ENCODE results near the gene TRAPPC5.

The TRAPPC5 gene

DNA sequence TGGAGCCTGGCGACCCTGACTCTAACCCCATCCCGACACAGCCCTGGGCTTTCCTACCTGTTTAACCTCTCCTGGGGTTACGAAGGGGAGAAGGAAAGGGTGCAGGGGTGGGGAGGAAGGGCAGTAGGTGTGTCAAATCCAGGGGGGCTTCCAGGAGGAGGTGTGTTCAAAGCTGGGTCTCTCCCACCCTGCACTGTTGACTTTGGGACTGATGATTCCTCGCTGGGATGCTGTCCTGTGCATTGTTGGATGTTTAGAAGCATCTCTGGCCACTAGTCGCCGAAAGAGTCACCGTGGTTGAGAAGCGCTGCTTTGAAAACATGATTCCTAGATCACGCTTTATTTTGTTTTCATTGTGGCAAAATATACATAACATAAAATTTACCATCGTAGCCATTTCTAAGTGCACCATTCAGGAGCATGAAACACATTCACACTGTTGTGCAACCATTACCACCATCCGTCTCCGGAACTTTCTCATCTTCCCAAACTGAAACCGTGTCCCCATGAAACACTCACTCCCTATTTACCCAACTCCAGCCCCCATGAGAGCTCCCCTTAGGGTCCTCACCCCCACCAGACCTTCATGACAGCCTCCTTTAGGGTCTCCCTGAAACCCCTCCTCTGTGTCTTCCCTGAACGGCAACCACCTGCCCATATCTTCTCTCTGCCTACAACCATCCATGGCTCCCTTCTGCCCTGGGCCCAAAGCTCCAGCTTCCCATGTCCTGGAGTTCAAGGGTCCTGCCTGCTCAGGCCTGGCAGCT lies 25.7 kb downstream of the TRAPPC5 start:
- no peak overlapping the region for H3K9ac ChIP-seq (ENCODE audit: low read length)
- H3K27me3 ChIP-seq (replicated peaks; ENCODE audit: control insufficient read depth, insufficient read depth, low read length) = peaks cover 36% of the 10 kb centered on the region
- no peaks in the 10 kb centered on the region for H3K9me3 ChIP-seq (ENCODE audit: control insufficient read depth, low read length)
- no peak for DNase-seq (ENCODE audit: low read depth)
- H3K36me3 ChIP-seq (ENCODE audit: control insufficient read depth, insufficient read depth, low read length, severe bottlenecking) = no peaks in the 10 kb centered on the region
- H3K4me3 ChIP-seq (ENCODE audit: low read length) = no peak overlapping the region
- H3K4me1 ChIP-seq (ENCODE audit: control insufficient read depth, insufficient read depth, low read length) = no peaks in the 10 kb centered on the region

DNA sequence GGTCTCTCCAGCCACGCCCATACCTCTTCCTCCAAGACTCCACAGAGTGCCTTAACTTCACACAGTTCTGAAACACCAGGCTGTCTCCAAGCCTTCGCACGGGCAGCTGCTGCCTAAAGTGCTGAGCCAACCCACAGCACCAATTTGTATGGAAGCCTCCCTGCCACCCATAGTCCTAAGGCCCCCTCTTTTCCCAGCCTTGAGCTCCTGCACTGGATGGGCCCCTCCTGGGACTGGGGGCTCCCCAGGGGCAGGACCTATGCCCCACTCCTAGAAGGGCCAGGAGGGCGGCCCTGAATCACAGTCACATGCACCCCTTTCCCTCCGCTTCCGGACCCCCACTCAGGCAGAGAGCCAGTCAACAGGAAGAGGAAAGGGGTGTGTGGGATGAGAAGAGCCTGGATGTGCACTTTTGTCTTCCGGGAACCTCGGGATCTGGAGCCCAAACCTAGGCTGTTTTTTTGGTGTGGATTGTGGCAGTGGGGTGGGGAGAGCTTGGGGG lies 26.4 kb downstream of the TRAPPC5 start:
- DNase-seq (ENCODE audit: low read depth) = no peak
- no peak overlapping the region for H3K4me3 ChIP-seq (ENCODE audit: low read length)
- H3K9ac ChIP-seq (ENCODE audit: low read length) = no peak overlapping the region
- no peaks in the 10 kb centered on the region for H3K4me1 ChIP-seq (ENCODE audit: control insufficient read depth, insufficient read depth, low read length)
- H3K36me3 ChIP-seq (ENCODE audit: control insufficient read depth, insufficient read depth, low read length, severe bottlenecking) = no peaks in the 10 kb centered on the region
- no peaks in the 10 kb centered on the region for H3K9me3 ChIP-seq (ENCODE audit: control insufficient read depth, low read length)
- H3K27me3 ChIP-seq (replicated peaks; ENCODE audit: control insufficient read depth, insufficient read depth, low read length) = peaks cover 36% of the 10 kb centered on the region

DNA sequence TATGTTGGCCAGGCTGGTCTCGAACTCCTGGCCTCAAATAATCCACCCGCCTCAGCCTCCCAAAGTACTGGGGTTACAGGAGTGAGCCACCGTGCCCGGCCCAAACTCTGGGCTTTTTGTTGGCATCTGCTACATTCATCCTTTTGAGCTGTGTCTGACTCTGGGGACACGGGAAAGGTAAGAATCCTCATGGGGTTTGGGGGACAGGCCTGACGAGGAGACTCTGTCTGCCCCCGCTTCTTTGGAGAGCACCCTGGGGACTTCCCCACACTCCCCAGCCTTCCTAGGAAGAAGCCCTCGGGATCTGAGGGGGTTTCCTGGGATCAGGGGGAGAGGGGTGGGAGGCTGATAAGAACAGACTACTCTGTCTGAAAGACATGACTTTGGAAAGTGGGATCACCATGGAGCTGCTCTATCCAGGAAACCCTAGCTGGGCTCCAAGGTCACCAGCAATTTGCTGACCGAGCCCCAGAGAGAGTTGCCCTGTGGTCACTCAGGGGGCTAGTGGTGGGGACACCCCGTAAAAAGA lies 29.4 kb downstream of the TRAPPC5 start:
- no peaks in the 10 kb centered on the region for H3K4me1 ChIP-seq (ENCODE audit: control insufficient read depth, insufficient read depth, low read length)
- no peaks in the 10 kb centered on the region for H3K9me3 ChIP-seq (ENCODE audit: control insufficient read depth, low read length)
- H3K36me3 ChIP-seq (ENCODE audit: control insufficient read depth, insufficient read depth, low read length, severe bottlenecking) = no peaks in the 10 kb centered on the region
- peaks cover 25% of the 10 kb centered on the region for H3K27me3 ChIP-seq (replicated peaks; ENCODE audit: control insufficient read depth, insufficient read depth, low read length)
- DNase-seq (ENCODE audit: low read depth) = no peak
- H3K4me3 ChIP-seq (ENCODE audit: low read length) = no peak overlapping the region
- H3K9ac ChIP-seq (ENCODE audit: low read length) = no peak overlapping the region

DNA sequence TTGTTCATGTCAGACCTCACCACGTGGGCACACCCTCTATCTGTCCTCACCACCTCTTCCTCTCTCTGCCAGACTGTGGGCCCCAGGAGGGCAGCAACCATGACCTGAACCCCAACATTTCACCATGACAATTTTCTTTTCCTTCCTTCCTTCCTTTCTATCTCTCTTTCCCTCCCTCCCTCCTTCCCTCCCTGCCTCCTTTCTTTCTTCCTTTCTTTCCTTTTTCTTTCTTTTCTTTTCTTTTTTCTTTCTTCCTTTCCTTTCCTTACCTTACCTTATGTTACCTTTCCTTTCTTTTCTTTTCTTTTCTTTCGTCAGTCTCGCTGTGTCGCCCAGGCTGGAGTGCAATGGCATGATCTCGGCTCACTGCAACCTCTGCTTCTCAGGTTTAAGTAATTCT lies 30.0 kb downstream of the TRAPPC5 start:
- Histone ChIP-seq H3K9ac (ENCODE audit: low read length) (no peak overlapping the region), H3K4me1 (ENCODE audit: control insufficient read depth, insufficient read depth, low read length) (no peaks in the 10 kb centered on the region), H3K27me3 (replicated peaks; ENCODE audit: control insufficient read depth, insufficient read depth, low read length) (peaks cover 25% of the 10 kb centered on the region), H3K9me3 (ENCODE audit: control insufficient read depth, low read length) (no peaks in the 10 kb centered on the region), H3K36me3 (ENCODE audit: control insufficient read depth, insufficient read depth, low read length, severe bottlenecking) (no peaks in the 10 kb centered on the region), H3K4me3 (ENCODE audit: low read length) (no peak overlapping the region)
- DNase-seq (ENCODE audit: low read depth) = no peak

DNA sequence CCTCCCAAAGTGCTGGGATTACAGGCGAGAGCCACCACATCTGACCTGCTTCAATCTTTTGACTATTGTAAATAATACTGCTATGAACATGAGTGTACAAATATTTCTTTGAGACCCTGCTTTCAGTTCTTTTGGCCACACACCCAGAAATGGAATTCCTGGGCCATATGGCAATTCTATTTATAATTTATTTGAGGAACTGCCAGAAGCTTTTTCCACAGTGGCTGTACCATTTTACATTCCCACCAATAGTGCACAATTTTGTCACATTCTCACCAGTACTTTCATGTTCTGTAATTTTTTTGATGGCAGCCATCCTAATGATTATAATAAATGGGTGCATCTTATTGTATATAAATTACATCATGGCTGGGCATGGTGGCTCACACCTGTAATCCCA lies 35.0 kb downstream of the TRAPPC5 start:
- peaks cover 16% of the 10 kb centered on the region for H3K27me3 ChIP-seq (replicated peaks; ENCODE audit: control insufficient read depth, insufficient read depth, low read length)
- H3K36me3 ChIP-seq (ENCODE audit: control insufficient read depth, insufficient read depth, low read length, severe bottlenecking) = no peaks in the 10 kb centered on the region
- no peak overlapping the region for H3K4me3 ChIP-seq (ENCODE audit: low read length)
- H3K9ac ChIP-seq (ENCODE audit: low read length) = no peak overlapping the region
- peaks cover 6% of the 10 kb centered on the region for H3K9me3 ChIP-seq (ENCODE audit: control insufficient read depth, low read length)
- H3K4me1 ChIP-seq (ENCODE audit: control insufficient read depth, insufficient read depth, low read length) = no peaks in the 10 kb centered on the region
- no peak for DNase-seq (ENCODE audit: low read depth)

DNA sequence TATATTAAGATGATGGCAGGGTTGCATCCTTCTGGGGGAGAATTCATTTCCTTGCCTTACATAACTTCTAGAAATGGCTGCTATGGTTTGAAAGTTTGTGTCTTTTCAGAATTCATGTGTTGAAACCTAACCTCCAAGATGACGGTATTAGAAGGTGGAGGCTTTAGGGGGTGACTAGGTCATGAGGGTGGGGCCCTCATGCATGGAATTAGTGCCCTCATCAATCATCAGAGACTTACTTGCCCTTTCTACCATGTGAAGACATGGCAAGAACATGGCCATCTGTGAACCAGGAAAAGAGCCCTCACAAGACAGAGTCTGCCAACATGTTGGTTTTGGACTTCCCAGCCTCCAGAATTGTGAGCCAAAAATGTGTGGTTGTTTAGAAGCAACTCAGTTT lies 36.1 kb downstream of the TRAPPC5 start:
- no peak overlapping the region for H3K9ac ChIP-seq (ENCODE audit: low read length)
- H3K27me3 ChIP-seq (replicated peaks; ENCODE audit: control insufficient read depth, insufficient read depth, low read length) = peaks cover 17% of the 10 kb centered on the region
- H3K4me1 ChIP-seq (ENCODE audit: control insufficient read depth, insufficient read depth, low read length) = no peaks in the 10 kb centered on the region
- no peak for DNase-seq (ENCODE audit: low read depth)
- no peak overlapping the region for H3K4me3 ChIP-seq (ENCODE audit: low read length)
- H3K36me3 ChIP-seq (ENCODE audit: control insufficient read depth, insufficient read depth, low read length, severe bottlenecking) = no peaks in the 10 kb centered on the region
- H3K9me3 ChIP-seq (ENCODE audit: control insufficient read depth, low read length) = peaks cover 6% of the 10 kb centered on the region

DNA sequence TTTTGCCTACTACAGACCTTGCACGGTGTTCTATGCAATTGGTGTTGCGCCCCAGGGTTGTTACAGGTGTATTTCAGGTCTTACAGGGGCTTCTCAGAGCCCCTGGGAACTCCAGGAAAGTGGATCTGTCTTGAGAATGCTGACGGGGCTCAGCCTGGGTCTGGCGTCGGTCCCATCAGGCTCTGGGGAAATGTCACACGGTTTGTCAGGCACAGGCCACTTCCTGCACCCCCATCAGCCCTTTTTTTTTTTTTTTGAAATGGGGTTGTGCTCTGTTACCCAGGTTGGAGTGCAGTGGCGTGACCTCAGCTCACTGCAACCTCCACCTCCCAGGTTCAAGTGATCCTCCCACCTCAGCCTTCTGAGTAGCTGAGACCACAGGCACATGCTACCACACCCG lies 38.0 kb downstream of the TRAPPC5 start:
- no peak overlapping the region for H3K9ac ChIP-seq (ENCODE audit: low read length)
- H3K4me1 ChIP-seq (ENCODE audit: control insufficient read depth, insufficient read depth, low read length) = no peaks in the 10 kb centered on the region
- no peak for DNase-seq (ENCODE audit: low read depth)
- peaks cover 23% of the 10 kb centered on the region for H3K27me3 ChIP-seq (replicated peaks; ENCODE audit: control insufficient read depth, insufficient read depth, low read length)
- H3K9me3 ChIP-seq (ENCODE audit: control insufficient read depth, low read length) = peaks cover 6% of the 10 kb centered on the region
- no peak overlapping the region for H3K4me3 ChIP-seq (ENCODE audit: low read length)
- H3K36me3 ChIP-seq (ENCODE audit: control insufficient read depth, insufficient read depth, low read length, severe bottlenecking) = no peaks in the 10 kb centered on the region

DNA sequence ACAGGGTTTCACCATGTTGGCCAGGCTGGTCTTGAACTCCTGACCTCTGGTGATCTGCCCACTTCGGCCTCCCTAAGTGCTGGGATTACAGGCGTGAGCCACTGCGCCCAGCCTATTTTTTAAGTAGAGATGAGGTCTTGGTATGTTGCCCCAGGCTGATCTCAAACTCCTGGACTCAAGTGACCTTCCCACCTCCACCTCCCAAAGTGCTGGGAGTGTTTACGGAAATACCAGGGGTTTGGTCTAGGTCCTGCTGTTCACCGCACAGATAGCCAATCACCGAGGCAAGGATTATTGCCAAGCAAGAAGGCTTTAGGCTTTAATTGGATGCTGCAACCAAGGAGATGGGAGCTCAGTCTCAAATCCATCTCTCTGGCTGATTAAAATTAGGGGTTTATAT lies 39.7 kb downstream of the TRAPPC5 start:
- Histone ChIP-seq H3K4me3 (ENCODE audit: low read length) (no peak overlapping the region), H3K9me3 (ENCODE audit: control insufficient read depth, low read length) (peaks cover 8% of the 10 kb centered on the region), H3K9ac (ENCODE audit: low read length) (no peak overlapping the region), H3K27me3 (replicated peaks; ENCODE audit: control insufficient read depth, insufficient read depth, low read length) (peaks cover 30% of the 10 kb centered on the region), H3K4me1 (ENCODE audit: control insufficient read depth, insufficient read depth, low read length) (no peaks in the 10 kb centered on the region), H3K36me3 (ENCODE audit: control insufficient read depth, insufficient read depth, low read length, severe bottlenecking) (no peaks in the 10 kb centered on the region)
- no peak for DNase-seq (ENCODE audit: low read depth)

DNA sequence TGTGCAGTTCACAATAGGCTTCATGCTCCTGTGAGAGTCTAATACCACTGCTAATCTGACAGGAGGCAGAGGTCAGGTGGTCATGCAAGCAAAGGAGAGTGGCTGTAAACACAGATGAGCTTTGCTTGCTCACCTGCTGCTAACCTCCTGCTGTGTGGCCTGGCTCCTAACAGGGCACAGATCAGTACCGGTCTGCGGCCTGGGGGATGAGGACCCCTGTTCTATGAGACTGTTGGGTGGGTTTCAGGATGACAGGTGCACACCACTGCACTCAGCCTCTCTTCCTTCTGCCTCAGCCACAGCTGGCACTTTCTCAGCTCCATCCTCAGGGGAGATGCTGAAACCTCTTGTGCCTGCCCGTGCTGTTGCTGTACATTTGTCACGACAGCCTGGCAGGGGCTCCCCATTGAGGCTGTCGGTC lies 41.6 kb downstream of the TRAPPC5 start:
- no peaks in the 10 kb centered on the region for H3K36me3 ChIP-seq (ENCODE audit: control insufficient read depth, insufficient read depth, low read length, severe bottlenecking)
- H3K9me3 ChIP-seq (ENCODE audit: control insufficient read depth, low read length) = peaks cover 3% of the 10 kb centered on the region
- DNase-seq (ENCODE audit: low read depth) = no peak
- H3K27me3 ChIP-seq (replicated peaks; ENCODE audit: control insufficient read depth, insufficient read depth, low read length) = peaks cover 37% of the 10 kb centered on the region
- no peaks in the 10 kb centered on the region for H3K4me1 ChIP-seq (ENCODE audit: control insufficient read depth, insufficient read depth, low read length)
- H3K4me3 ChIP-seq (ENCODE audit: low read length) = no peak overlapping the region
- no peak overlapping the region for H3K9ac ChIP-seq (ENCODE audit: low read length)

DNA sequence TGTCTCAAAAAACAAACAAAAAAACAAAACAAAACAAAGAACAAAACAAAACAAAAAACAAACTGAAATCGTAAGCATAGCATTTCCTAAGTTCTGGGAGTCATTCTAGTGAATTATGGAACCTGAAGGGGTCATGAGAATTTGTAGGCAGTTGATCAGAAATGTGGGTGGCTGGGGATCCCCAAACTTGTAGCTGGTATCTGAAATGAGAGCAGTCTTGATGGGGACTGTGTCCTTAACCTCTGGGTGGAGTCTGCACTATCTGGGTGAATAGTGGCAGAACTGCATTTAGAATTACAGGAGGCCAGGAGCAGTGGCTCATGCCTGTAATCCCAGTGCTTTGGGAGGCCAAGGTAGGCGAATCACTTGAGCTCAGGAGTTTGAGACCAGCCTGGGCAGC lies 45.2 kb downstream of the TRAPPC5 start:
- peaks cover 49% of the 10 kb centered on the region for H3K27me3 ChIP-seq (replicated peaks; ENCODE audit: control insufficient read depth, insufficient read depth, low read length)
- H3K36me3 ChIP-seq (ENCODE audit: control insufficient read depth, insufficient read depth, low read length, severe bottlenecking) = no peaks in the 10 kb centered on the region
- H3K4me1 ChIP-seq (ENCODE audit: control insufficient read depth, insufficient read depth, low read length) = no peaks in the 10 kb centered on the region
- no peak overlapping the region for H3K4me3 ChIP-seq (ENCODE audit: low read length)
- no peak for DNase-seq (ENCODE audit: low read depth)
- H3K9ac ChIP-seq (ENCODE audit: low read length) = no peak overlapping the region
- peaks cover 3% of the 10 kb centered on the region for H3K9me3 ChIP-seq (ENCODE audit: control insufficient read depth, low read length)

DNA sequence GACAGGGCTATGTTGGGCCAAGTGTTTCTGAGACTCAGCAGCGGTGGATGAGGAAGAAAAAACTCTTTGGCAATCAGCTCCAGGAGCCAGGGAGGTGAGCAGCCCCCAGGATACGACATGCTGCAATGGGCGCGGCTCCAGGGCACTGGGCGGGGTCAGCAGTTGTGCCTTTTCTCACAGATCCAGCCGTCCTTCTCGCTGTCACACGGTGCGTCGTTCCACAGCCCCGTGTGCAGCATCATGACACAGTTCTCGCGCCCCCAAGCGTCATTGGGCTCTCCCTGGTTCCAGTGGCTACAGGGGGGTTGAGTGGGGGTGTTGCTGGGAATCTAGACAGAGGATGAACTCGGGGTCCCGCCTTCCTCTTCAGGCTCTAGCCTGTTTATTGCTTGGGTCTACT lies 48.6 kb downstream of the TRAPPC5 start:
- Histone ChIP-seq H3K9me3 (ENCODE audit: control insufficient read depth, low read length) (no peaks in the 10 kb centered on the region), H3K4me1 (ENCODE audit: control insufficient read depth, insufficient read depth, low read length) (no peaks in the 10 kb centered on the region), H3K4me3 (ENCODE audit: low read length) (no peak overlapping the region), H3K27me3 (replicated peaks; ENCODE audit: control insufficient read depth, insufficient read depth, low read length) (peaks cover 64% of the 10 kb centered on the region), H3K36me3 (ENCODE audit: control insufficient read depth, insufficient read depth, low read length, severe bottlenecking) (no peaks in the 10 kb centered on the region), H3K9ac (ENCODE audit: low read length) (no peak overlapping the region)
- DNase-seq (ENCODE audit: low read depth) = no peak
